ENCODE data around the gene MKNK2.
"Not testable (repeated sequence)": the region's sequence is repeated elsewhere in the genome, so short reads cannot be mapped to it uniquely, and the experiment has no call there.

MKNK2 gene

GRCh38 chr19:2086695-2087620 is 35.9 kb upstream of the MKNK2 start:
- H3K27me3 Mint-ChIP-seq (ENCODE audit: low read depth); H3K9me3 Mint-ChIP-seq: not testable (repeated sequence)
- Mint-ChIP-seq H3K27ac (peak overlapping the region; percentile 90), H3K36me3 (ENCODE audit: low read depth) (peaks cover 40% of the 10 kb centered on the region), H3K4me1 (ENCODE audit: low read depth) (peaks cover 59% of the 10 kb centered on the region), H3K4me3 (peak overlapping the region; percentile 72)

- Mint-ChIP-seq H3K4me3 (peak overlapping the region; percentile 98), H3K9me3 (no peaks in the 10 kb centered on the region), H3K27ac (peak overlapping the region; percentile 99), H3K27me3 (ENCODE audit: low read depth) (peaks cover 4% of the 10 kb centered on the region), H3K36me3 (ENCODE audit: low read depth) (peaks cover 45% of the 10 kb centered on the region), H3K4me1 (ENCODE audit: low read depth) (peaks cover 61% of the 10 kb centered on the region)
These were observed 34.1 kb upstream of the MKNK2 start for GRCh38 chr19:2084993-2085720.

GRCh38 chr19:2083174-2083854 is 32.3 kb upstream of the MKNK2 start:
- Mint-ChIP-seq H3K4me3 (peak overlapping the region; percentile 98), H3K36me3 (ENCODE audit: low read depth) (peaks cover 47% of the 10 kb centered on the region), H3K27me3 (ENCODE audit: low read depth) (peaks cover 4% of the 10 kb centered on the region), H3K9me3 (no peaks in the 10 kb centered on the region), H3K4me1 (ENCODE audit: low read depth) (peaks cover 53% of the 10 kb centered on the region), H3K27ac (peak overlapping the region; percentile 99)

GRCh38 chr19:2081873-2082810 is 31.1 kb upstream of the MKNK2 start:
- H3K4me3 Mint-ChIP-seq = peak overlapping the region; percentile 98
- peaks cover 41% of the 10 kb centered on the region for H3K4me1 Mint-ChIP-seq (ENCODE audit: low read depth)
- H3K27me3 Mint-ChIP-seq (ENCODE audit: low read depth) = peaks cover 4% of the 10 kb centered on the region
- peak overlapping the region; percentile 99 for H3K27ac Mint-ChIP-seq
- peaks cover 44% of the 10 kb centered on the region for H3K36me3 Mint-ChIP-seq (ENCODE audit: low read depth)
- no peaks in the 10 kb centered on the region for H3K9me3 Mint-ChIP-seq

GRCh38 chr19:2080336-2080988 is 29.4 kb upstream of the MKNK2 start:
- Mint-ChIP-seq H3K27me3 (ENCODE audit: low read depth) (peaks cover 3% of the 10 kb centered on the region), H3K4me3 (peak overlapping the region; percentile 66), H3K27ac (peak overlapping the region; percentile 76), H3K9me3 (no peaks in the 10 kb centered on the region), H3K36me3 (ENCODE audit: low read depth) (peaks cover 44% of the 10 kb centered on the region), H3K4me1 (ENCODE audit: low read depth) (peaks cover 32% of the 10 kb centered on the region)

GRCh38 chr19:2079865-2080301 is 28.8 kb upstream of the MKNK2 start:
- Mint-ChIP-seq H3K27ac (peak overlapping the region; percentile 71), H3K36me3 (ENCODE audit: low read depth) (peaks cover 40% of the 10 kb centered on the region), H3K27me3 (ENCODE audit: low read depth) (no peaks in the 10 kb centered on the region), H3K4me3 (peak overlapping the region; percentile 66), H3K4me1 (ENCODE audit: low read depth) (peaks cover 27% of the 10 kb centered on the region), H3K9me3 (no peaks in the 10 kb centered on the region)

GRCh38 chr19:2079076-2079864 is 28.2 kb upstream of the MKNK2 start:
- H3K36me3 Mint-ChIP-seq (ENCODE audit: low read depth) = peaks cover 38% of the 10 kb centered on the region
- no peaks in the 10 kb centered on the region for H3K27me3 Mint-ChIP-seq (ENCODE audit: low read depth)
- peak overlapping the region; percentile 34 for H3K4me3 Mint-ChIP-seq
- no peaks in the 10 kb centered on the region for H3K9me3 Mint-ChIP-seq
- H3K27ac Mint-ChIP-seq = peak overlapping the region; percentile 71
- peaks cover 30% of the 10 kb centered on the region for H3K4me1 Mint-ChIP-seq (ENCODE audit: low read depth)

- H3K4me3 Mint-ChIP-seq = no peak overlapping the region
- H3K4me1 Mint-ChIP-seq (ENCODE audit: low read depth) = peaks cover 30% of the 10 kb centered on the region
- peaks cover 37% of the 10 kb centered on the region for H3K36me3 Mint-ChIP-seq (ENCODE audit: low read depth)
- no peaks in the 10 kb centered on the region for H3K9me3 Mint-ChIP-seq
- no peak overlapping the region for H3K27ac Mint-ChIP-seq
- H3K27me3 Mint-ChIP-seq (ENCODE audit: low read depth) = no peaks in the 10 kb centered on the region
These were observed 27.0 kb upstream of the MKNK2 start for GRCh38 chr19:2077833-2078619.

GRCh38 chr19:2077398-2077797 is 26.4 kb upstream of the MKNK2 start:
- Mint-ChIP-seq H3K27ac (no peak overlapping the region), H3K27me3 (ENCODE audit: low read depth) (no peaks in the 10 kb centered on the region), H3K4me3 (no peak overlapping the region), H3K9me3 (no peaks in the 10 kb centered on the region), H3K4me1 (ENCODE audit: low read depth) (peaks cover 33% of the 10 kb centered on the region), H3K36me3 (ENCODE audit: low read depth) (peaks cover 37% of the 10 kb centered on the region)

DNA sequence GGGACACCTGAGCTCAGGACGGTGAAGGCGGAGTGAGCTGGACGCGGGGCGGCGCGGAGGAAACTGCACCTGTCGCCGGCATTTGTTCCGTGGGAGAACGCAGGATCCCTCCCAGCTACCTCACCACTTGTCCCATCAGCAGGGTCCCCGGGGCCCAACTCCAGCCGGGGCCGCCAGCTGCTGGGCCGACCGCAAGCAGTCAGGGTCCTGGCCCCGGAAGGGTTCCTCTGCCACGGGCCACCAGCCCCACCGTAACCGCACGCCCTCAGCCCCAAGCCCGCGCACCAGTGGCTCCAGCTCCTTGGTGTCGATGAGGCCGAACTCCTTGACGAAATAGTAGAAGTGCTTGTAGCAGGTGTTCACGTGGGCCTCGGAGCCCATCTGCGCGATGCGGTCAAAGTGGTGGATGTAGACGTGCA is 25.5 kb upstream of the MKNK2 start:
- peaks cover 35% of the 10 kb centered on the region for H3K36me3 Mint-ChIP-seq (ENCODE audit: low read depth)
- no peaks in the 10 kb centered on the region for H3K9me3 Mint-ChIP-seq
- no peak overlapping the region for H3K4me3 Mint-ChIP-seq
- no peaks in the 10 kb centered on the region for H3K27me3 Mint-ChIP-seq (ENCODE audit: low read depth)
- H3K27ac Mint-ChIP-seq = no peak overlapping the region
- peaks cover 27% of the 10 kb centered on the region for H3K4me1 Mint-ChIP-seq (ENCODE audit: low read depth)

- H3K9me3 Mint-ChIP-seq = no peaks in the 10 kb centered on the region
- no peaks in the 10 kb centered on the region for H3K27me3 Mint-ChIP-seq (ENCODE audit: low read depth)
- H3K36me3 Mint-ChIP-seq (ENCODE audit: low read depth) = peaks cover 36% of the 10 kb centered on the region
- peak overlapping the region; percentile 71 for H3K27ac Mint-ChIP-seq
- peaks cover 20% of the 10 kb centered on the region for H3K4me1 Mint-ChIP-seq (ENCODE audit: low read depth)
- H3K4me3 Mint-ChIP-seq = no peak overlapping the region
These were observed 21.9 kb upstream of the MKNK2 start for GRCh38 chr19:2072757-2073551.

Data from T-helper 1 cell treated with Interleukin-12 subunit alpha and Interleukin-12 subunit beta and Interleukin-4 antibody, amounts not matched to agents 30 μg/mL and 1 μg/mL, for 36 hours (primary cell).